Fibroblast of skin of right biceps (primary cell): ENCODE data around the gene WDR5.

Experiments
- DNase-seq: peaks from one replicate; pipeline ENCODE4 v3.0.0-alpha.2; 2013

WDR5 gene

DNA sequence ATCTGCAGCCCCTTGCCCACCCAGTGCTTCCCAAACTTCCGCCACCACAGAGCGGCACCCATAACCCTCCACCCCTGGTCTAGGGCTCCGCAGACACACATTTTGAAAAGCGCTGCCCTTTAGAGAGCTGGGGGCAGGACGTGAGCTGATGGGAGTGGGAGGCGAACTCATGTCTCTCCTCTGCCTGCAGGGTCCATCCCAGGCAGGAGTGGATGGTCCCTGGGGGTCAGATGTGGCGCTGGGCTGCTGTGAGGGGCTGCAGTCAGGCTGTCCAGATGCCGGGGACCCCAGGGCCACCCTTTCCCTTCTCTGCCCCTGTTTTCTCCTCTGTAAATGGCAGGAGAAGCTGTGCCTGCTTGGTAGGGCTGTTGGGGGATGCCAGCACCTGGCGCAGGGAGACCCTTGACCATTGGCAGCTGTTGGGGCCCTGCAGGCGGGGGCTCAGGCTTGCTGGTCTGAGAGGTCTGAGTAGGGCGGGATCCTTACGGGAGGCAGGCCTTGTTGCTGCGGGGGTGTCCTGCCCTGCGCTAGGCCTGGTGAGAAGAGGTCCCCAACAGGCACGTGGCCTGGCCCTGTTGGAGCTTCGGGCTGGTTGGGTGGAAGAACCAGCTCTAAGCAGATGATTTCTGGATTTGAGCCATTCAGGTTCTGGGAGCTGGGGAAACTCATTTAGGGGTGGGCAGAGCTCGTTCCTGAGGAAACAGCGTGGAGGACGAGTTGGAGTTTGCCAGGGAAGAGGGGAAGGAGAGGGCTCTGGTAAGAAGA is 38.8 kb downstream of the WDR5 start:
- DNase-seq: no peak

DNA sequence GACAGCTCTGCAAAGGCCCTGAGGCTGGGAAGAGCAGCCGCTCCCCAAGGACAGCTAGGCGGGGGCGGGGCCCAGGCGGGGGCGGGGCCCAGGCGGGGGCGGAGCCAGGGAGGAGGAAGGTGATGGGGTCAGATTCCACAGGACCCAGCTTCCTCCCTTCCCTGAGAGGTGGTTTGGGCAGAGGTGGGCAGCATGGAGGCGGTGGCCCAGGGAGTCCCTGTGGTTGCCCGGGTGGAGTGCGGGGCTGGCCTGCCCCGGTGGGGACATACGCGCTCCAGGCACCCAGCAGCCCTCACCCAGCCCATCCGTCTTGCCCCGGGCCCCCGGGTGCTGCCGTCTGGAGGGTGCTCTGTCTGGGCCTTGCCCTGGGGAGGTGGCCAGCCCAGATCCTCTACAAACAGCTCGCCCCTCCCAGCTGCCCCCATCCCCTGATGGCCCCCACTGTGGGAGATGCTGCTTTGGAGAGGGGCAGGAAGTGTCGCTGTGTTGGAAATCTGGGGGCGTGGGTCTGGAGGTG is 39.5 kb downstream of the WDR5 start:
- no peak for DNase-seq

DNA sequence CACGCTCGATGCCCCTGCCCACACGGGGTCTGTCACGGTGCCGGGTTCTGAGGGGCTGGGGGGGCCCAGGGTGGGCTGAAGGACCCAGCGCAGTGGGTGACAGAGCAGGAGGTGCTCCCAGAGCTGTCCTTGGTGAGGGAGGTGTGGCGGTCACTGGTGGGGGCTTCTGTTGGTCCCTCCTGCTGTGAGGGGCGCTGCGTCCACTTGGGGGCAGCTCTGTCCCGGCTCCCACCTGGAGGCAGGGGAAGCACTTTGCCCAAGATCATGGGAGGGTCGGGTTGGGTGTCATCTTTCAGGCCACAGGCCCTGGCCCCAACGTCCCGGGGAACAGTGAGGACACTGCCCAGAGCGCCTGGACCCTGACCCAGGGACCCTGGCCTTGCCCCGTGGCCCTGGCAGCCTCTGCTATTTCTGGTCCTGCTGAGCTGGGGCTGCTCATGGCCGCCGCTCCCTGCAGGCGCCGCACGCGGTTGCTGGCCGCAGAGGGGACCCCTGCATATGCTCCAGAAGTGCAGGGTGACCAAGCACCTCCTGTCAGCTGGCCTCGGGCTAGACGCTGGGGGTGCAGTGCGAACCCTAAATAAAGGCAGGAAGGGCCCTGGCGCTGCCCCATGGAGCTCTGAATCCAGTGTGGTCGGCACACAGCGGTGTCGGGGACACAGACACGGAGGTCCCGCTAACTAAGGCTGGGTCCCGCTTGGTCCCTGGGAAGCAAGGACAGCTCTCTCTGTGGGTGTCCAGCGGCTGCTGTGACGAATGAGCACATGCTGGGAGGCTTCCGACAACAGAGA is 40.1 kb downstream of the WDR5 start:
- no peak for DNase-seq

DNA sequence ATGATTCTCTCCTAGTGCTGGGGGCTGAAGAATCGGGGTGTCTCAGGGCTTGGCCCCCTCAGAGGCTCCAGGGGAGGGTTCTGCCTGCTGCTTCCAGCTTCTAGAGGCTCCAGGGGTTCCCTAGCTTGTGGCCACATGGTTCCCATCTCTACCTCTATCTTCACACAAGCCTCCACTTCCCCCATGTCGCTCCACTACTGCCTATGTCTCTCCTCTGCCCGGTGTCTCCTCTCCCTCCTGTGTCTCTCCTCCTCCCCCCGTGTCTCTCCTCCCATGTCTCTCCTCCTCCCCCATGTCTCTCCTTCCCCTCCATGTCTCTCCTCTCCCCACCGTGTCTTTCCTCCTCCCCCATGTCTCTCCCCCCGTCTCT is 40.7 kb downstream of the WDR5 start:
- DNase-seq: no peak

DNA sequence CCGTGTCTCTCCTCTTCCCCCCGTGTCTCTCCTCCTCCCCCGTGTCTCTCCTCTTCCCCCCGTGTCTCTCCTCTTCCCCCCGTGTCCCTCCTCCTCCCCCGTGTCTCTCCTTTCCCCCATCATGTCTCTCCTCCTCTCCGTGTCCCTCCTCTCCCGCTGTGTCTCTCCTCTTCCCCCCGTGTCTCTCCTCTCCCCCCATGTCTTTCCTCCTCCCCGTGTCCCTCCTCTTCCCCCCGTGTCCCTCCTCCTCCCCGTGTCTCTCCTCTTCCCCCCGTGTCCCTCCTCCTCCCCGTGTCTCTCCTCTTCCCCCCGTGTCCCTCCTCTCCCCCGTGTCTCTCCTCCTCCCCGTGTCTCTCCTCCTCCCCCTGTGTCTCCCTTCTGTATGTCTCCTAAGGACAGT is 41.3 kb downstream of the WDR5 start:
- no peak for DNase-seq

DNA sequence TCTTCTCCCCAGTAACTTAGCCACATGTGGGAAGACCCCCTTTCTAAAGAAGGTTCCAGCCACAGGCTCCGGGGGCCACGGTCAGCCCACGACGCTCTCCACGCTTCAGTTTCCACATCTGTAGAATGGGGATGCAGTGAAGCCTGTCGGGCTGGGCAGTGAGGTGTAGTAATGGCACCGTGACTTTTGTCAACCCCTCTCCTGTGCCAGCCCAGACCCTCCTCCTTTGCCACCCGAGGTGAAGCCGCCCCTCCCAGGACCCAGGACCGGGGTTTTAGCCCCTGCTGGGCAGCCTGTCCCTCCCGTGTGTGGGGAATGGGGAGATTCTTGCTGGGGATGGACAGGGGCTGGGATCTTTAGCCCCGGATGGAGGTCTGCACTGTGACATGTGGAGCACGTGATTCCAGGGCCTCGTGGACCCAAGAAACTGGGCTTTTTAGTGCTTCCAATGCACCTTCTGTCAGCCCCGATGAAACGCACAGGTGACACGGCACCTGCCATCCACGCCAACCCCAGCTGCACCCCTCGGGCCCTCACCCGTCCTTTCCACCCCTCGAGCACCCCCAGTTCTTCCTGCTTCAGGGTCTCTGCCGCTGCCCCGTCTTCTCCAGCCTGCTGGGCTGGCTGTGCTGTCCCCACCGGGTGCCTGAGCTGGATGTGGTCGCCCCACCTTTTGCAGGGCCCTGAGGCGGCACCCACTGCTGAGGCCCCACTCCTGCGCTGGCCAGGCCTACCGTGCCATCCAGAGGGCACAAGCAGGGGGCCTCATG is 41.9 kb downstream of the WDR5 start:
- no peak for DNase-seq

DNA sequence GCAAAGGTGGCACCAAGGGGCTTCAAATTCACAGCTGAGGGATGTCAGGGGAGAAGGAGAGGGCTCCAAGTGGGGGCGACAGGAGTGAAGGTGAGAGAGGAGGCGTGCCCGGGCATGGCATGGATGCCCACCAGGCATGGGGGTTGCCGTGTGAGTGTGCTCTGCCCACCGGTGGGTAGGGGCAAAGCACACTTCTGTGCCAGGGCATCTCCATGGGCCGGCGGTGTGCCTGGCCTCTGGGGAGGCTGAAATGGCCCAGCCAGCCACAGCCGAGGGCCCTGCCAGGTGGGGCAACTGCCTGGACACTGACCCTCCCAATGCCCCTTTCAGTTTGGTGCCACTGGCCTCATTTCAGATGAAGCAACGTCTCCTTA is 42.5 kb downstream of the WDR5 start:
- no peak for DNase-seq

DNA sequence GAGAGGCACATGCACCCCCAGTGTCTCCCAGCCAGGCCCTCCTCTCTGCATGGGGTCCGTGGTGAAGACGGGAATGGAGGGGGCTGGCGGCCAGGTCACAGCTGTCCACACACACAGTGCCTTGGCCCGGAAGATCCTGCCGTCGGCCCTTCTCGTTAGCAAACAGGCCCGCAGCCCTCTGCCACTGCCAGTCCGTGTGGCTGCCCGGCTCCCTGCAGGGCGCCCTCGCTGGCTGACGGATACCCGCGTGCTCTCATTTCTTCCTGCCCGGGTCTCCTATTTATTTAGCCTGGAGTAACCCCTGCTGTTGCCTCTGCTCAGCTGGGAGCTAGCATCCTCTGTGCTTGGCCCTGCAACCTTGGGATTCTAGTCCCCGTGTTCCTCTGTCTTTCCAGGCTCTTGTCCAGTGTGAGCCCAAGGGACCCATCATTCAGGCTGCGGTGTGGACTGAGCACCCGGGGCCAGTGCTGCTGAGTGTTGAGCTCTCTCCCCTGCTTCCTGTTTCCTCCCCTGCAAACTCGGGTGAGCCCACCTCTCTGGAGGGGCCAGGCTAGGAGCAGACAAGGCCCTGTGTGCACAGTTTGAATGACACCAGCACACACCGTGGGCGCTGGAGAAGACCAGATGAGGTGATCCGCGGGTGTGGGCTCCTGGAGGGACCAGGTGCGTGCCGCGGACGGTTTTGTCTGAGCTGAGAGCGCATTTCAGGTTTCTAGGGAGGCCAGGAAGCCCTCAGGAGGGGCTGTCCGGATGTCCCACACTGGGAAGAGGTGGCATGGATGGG is 43.1 kb downstream of the WDR5 start:
- peak; percentile 71 for DNase-seq

DNA sequence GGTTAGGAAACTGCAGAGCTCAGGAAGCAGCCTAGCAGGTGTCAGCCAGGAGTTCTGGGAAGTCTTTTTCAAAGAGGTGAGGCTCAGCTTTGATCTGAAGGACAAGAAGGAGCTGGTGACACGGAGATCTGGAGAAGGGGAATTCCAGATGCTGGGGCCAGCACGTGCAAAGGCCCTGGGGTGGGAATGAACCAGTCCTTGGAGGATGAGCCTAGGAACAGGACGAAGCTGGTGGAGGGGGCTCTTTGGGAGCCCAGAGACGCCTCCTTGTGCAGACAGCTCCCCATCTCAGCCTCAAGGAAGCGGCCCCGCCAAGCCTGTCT is 43.7 kb downstream of the WDR5 start:
- DNase-seq: no peak

DNA sequence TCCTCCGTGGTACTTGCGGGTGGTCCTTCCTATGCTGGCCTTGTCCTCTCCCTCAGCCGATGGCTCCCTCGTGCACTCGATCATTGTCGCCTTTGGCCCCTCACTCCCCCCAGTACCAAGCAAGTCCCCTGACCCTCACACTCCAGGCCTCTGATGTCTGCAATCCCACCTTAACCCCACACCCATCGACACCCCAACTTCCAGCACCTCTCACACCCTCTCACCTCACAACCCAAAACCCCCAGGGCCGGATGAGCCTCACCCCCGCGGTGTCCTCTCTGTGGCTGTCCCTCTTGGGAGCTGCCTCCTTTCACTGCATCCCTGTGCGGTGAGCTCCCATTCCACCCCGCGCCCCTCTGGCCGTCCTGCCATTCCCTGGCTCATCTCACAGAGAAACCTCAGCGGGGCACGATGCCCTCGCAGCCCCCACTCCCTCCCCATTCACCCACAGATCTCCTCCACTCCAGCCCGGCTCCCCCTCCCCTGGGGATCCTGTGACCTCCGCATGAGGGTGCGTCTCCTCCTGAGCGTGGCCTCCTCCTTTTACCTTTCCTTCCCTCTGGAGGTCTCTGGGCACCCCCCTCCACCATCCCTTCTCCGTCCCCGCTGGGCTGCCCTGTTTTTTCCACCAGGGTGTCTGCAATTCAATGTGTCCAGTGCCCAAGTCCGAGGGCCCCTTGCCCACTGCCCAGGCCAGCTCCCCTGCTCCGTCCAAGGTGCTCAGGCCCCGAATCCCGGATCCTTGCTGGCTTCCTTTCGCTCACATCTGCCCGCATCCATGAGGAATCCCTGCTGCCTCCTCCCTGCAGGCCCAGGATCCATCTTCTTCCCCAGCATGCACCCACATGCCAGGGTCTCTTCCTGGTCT is 44.3 kb downstream of the WDR5 start:
- DNase-seq: no peak

DNA sequence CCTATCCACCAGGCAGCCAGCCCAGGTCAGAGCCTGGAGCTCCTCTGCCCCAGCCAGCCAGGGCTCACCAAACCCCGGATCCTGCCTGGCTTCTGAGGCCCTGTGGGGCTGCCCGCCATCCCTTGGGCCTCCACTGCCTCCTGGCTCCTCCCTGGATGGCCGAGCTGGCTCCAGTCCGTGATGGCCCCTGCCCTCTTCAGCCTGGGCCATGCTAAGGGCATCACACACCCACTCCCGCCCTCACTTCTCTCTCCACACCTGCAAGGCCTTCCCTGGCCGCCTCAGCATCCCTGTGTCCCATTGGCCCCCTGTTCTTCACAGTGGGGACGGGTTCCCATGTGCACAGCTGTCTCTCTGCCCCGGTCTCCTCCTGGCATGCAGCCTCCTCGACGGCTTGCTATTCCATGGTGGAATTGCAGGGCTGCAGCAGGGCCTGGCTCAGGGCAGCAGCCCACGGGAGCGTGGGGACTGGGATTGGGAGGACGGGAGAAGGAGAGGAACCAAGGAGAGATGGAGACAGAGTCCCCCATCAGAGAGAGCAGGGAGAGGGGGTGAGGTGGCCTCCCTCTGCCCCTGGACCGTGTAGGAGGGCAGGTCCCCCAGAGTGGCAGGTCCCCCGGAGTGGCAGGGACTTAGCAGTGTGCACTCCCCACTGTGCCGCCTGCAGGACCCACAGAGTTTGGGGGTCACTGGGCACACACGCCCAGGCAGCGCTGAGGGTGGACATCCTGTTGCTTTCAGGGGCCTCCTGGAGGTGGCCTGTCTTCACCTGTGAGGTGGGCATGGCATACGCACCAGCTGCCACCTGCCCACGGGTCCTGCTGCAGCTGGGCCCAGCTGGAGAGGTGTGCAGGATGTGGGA is 45.1 kb downstream of the WDR5 start:
- DNase-seq: no peak

DNA sequence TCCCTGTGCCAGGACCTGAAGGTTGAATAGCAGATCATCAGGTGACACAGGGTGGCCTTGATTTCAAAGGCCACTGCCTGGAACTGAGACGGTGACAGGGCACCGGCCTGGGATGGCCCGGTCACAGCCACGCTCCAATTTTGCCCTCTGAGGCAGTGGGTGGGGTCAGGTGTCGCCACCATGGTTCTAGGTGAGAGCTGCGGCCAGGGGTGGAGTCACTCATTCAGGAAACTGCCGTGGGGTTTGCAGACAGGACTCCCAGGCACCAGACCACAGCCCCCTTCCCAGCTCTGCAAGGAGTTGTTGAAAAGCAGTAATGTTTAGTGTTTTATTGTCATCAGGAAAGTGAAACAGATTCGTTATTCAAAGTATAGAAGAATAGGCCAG is 45.8 kb downstream of the WDR5 start:
- no peak for DNase-seq

DNA sequence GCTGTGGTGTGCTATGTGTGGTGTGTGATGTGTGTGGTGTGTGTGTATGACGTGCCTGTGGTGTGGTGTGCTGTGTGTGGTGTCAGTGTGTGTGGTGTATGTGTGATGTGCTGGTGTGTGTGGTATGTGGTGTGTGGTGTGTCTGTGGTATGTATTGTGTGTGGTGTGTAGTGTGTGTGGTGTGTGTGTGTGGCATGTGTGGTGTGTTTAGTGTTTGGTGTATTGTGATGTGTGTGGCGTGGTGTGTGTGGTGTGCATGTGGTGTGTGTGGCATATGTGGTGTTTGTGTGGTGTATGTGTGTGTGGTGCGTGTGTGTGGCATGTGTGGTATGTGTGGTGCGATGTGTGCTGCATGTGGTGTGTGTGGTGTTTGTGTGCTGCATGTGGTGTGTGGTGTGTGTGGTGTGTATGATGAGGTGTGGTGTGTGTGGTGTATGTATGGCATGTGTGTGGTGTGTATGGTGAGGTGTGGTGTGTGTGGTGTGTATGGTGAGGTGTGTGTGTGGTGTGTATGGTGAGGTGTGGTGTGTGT is 46.7 kb downstream of the WDR5 start:
- no peak for DNase-seq

DNA sequence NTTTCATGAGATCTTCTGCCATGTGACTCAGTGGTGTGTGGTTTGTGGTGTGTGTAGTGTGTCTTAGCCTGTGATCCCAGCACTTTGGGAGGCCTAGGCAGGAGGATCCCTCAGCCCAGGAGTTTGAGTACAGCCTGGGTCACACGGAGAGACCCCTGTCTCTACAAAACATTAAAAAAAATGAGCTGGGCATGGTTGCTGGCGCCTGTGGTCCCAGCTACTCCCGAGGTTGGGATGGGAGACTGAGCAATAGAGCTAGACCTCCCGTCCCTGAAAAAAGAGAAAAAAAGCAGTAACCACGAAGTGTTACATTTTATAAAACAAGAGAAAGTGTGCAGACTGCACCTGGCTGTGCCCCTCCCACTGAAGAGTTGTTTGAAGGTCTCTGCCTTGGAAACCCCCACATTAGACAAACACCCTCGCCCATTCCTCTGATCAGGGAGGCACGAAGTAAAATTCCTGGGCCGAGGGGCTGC is 49.7 kb downstream of the WDR5 start:
- DNase-seq: peak; percentile 54

DNA sequence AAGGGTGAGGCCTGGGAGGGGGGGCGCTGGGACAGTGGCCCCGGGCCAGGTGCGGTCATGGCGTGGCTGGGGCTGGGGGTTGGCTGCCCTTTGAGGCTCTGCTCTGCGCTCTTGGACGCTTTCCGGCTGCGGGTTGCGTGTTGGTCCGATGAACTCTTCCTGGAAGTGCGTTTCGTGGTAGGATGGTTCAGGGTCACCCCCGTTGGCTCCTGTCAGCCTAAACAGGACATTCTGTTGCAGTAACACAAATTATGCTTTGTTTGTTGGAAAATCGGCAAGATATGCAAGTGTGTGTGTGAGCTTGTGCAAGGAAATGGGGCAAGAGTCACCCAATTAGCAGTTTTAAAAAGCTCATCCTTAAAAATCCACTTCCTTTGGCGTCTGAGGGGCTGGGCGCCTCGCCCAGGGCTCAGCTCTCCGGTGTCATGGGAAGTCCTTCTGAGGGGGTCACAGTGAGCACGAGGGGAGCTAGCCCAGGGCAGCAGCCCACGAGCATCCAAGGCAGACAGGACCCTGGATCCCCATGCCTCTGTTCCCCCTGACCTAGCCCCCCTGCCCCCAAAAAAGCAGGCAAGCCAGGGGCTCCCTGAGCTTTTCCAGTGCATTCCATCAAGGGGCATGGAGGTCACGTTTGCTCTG is 50.7 kb downstream of the WDR5 start:
- no peak for DNase-seq

DNA sequence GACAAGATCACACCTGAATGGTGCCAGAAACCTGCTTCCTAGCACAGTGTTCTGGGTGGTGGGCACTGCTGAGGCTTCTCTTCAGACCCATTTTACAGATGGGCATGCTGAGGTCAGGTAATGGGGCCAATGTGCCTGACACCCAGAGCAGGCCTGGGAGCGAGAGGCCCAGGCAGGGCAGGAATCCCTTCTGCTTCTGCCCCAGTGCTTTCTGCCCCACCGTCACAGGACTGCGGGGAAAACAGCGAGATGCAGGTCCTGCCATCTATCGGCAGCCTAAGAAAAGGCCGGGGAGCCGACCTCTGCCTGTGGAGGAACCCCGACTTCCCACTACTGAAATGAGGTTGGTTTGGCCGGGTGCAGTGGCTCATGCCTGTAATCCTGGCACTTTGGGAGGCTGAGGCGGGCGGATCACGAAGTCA is 51.2 kb downstream of the WDR5 start:
- DNase-seq: no peak

DNA sequence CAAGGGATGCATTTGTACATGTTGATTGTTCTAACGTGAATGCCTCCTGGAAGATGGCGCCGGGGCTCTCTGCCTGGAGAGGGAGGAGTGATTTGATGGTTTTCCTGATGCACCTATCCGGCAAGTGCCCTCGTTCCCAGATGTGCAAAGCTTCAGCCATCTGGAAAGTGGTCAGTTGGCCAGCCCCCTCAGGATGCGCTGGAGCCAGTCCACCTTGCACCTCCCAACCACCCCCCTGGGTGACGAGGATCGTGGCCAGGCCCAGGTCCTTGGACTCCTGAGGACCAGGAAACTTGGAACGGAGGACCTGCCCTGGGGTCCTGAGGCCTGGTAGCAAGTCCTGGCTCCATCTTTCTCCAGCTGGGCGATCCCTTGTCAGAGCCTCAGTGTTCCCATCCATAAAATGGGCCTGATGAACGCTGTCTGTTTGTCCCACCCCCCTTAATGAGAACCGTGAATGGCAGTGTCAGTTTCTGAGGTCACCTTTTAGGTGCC is 52.1 kb downstream of the WDR5 start:
- DNase-seq: no peak

DNA sequence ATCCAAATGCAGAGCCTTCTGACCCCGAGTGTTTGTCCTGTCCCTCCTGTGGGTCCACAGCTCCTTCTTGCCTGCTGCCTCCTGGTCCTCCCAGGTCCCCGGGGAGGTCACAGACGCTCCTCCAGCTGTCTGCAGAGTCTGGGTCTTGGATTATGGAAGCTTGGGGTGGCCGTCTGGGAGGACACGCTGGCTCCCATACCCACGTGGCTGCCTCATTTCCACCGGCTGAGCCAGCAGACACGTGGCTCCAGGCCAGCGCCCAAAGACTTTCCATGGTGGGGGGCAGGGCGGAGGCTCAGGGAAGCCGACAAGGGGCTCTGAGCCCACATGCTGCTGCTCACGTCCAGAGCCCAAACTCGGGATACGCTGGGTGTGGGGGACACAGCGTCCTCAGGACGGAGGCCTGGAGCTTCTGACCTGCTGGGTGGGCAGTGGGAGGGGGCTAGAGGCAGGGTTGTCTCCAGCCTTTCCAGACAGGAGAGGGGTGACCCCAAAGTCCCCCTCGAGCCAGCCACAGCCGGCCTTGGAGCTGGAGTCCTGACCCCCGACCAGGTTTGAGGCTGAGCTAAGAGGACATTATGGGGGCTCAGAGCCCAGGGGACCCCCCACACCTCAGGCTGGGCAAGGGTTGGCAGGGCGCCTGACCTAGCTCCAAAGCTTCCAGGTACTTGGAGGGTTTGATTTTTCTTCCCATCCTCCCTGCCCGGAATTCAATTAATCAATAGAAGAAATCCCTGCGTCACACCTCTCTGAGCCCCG is 52.7 kb downstream of the WDR5 start:
- peak; percentile 59 for DNase-seq

DNA sequence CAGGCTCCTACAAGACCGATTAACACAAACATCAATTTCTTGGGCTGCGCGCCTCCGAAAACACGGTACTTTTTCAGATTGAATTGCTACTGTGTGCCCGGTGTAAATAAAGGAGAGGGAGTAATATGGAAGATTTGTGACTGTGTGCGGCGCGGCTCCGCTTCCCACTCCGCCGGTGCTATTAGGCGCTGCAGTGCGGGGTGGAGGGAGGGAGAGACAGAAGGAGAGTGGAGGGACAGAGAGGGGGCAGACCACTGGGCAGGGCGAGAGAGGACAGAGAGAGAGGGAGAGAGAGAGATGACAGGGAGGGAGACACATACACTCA is 53.2 kb downstream of the WDR5 start:
- no peak for DNase-seq
